PC-9 (cell line): Measurements from ENCODE around the gene FAM120B. TPM values are rescaled to one million over a fixed set of nuclear protein-coding genes. Genes with fewer than 3 reads are reported as not detected.

ENCODE experiments used
- BruUV-seq: library from RNA; stranded (reverse); fragments of 400-500 nt; replicated peaks from 2 replicates; lab custom pipeline; 2021; lab: Mats Ljungman, UMichigan
- CTCF ChIA-PET: fragments of 300-600 bp; sonication (Branson Sonifier 250); formaldehyde crosslinking; loops from one replicate; lab custom pipeline; 2022; ENCODE audit warnings: antibody characterized with exemption; lab: Charles Lee
- POLR2A ChIA-PET: fragments of 300-600 bp; sonication (Branson Sonifier 250); formaldehyde crosslinking; loops from one replicate; lab custom pipeline; 2022; ENCODE audit warnings: antibody characterized with exemption; ENCODE audit not compliant: unreplicated experiment; lab: Charles Lee
- DNase-seq, 2 experiments: peaks; one replicate each; pipeline versions ENCODE4 v3.0.0 to v3.0.0-alpha.2; 2015 to 2022; ENCODE audit warnings: mixed read lengths in 1 of 2
- H2AFZ ChIP-seq: fragments of 200-600 bp; sonication (generic); 2 replicates; pipeline ENCODE4 v1.8.1; 2017; ENCODE audit warnings: antibody characterized with exemption
- H3F3A ChIP-seq: fragments of 200-600 bp; sonication (generic); 2 replicates; pipeline ENCODE4 v1.8.1; 2017; ENCODE audit warnings: antibody characterized with exemption, mild to moderate bottlenecking, low read depth; ENCODE audit not compliant: insufficient read depth
- H3K27ac ChIP-seq: fragments of 200-600 bp; sonication (generic); 2 replicates; pipeline ENCODE4 v1.6.1; 2016; ENCODE audit warnings: mixed run types
- H3K27me3 ChIP-seq: fragments of 200-600 bp; sonication (generic); 2 replicates; pipeline ENCODE4 v1.6.1; 2016; ENCODE audit warnings: low read depth, mixed run types; ENCODE audit not compliant: insufficient read depth
- H3K36me3 ChIP-seq: fragments of 200-600 bp; sonication (generic); 2 replicates; pipeline ENCODE4 v1.6.1; 2016; ENCODE audit warnings: low read depth, mixed run types
- H3K4me1 ChIP-seq: fragments of 200-600 bp; sonication (generic); replicated peaks from 2 replicates; pipeline ENCODE4 v1.6.1; 2016; ENCODE audit warnings: mixed run types; ENCODE audit not compliant: insufficient read depth
- H3K4me2 ChIP-seq: fragments of 200-600 bp; sonication (generic); 2 replicates; pipeline ENCODE4 v1.6.1; 2017; ENCODE audit warnings: mixed run types
- H3K4me3 ChIP-seq: fragments of 200-600 bp; sonication (generic); 2 replicates; pipeline ENCODE4 v1.6.1; 2016; ENCODE audit warnings: mixed run types
- H3K79me2 ChIP-seq: fragments of 200-600 bp; sonication (generic); 2 replicates; pipeline ENCODE4 v1.6.1; 2017; ENCODE audit warnings: low read depth, mixed run types
- H3K9me2 ChIP-seq: fragments of 200-600 bp; sonication (generic); 2 replicates; pipeline ENCODE4 v1.8.1; 2017; ENCODE audit warnings: mild to moderate bottlenecking; ENCODE audit not compliant: insufficient read depth
- H3K9me3 ChIP-seq: fragments of 200-600 bp; sonication (generic); 2 replicates; pipeline ENCODE4 v1.8.1; 2016; ENCODE audit warnings: low read depth; ENCODE audit not compliant: insufficient read depth
- H4K20me1 ChIP-seq: fragments of 200-600 bp; sonication (generic); 2 replicates; pipeline ENCODE4 v1.8.1; 2017; ENCODE audit not compliant: insufficient read depth
- CTCF ChIP-seq: fragments of 200-600 bp; sonication (generic); conservative IDR thresholded peaks from 2 replicates; pipeline ENCODE4 v1.6.1; 2017; ENCODE audit warnings: mixed run types, antibody characterized with exemption, mild to moderate bottlenecking, moderate library complexity
- EZH2 ChIP-seq: fragments of 200-600 bp; sonication (generic); IDR thresholded peaks from 2 replicates; pipeline ENCODE4 v1.8.0; 2017; ENCODE audit warnings: antibody characterized with exemption, low read depth
- intact Hi-C: fragments of 100-400 bp; cut with micrococcal nuclease; formaldehyde crosslinking; loops from one replicate; pipeline ENCODE4 v1.10.0; 2022; ENCODE audit not compliant: unreplicated experiment
- total RNA-seq: library from RNA; stranded (reverse); gene quantifications from 2 replicates; pipeline ENCODE4 v1.2.3, GENCODE V29; 2021

The FAM120B gene
- total RNA-seq, 1 experiment from 2014 or later: 14.3 TPM

DNA sequence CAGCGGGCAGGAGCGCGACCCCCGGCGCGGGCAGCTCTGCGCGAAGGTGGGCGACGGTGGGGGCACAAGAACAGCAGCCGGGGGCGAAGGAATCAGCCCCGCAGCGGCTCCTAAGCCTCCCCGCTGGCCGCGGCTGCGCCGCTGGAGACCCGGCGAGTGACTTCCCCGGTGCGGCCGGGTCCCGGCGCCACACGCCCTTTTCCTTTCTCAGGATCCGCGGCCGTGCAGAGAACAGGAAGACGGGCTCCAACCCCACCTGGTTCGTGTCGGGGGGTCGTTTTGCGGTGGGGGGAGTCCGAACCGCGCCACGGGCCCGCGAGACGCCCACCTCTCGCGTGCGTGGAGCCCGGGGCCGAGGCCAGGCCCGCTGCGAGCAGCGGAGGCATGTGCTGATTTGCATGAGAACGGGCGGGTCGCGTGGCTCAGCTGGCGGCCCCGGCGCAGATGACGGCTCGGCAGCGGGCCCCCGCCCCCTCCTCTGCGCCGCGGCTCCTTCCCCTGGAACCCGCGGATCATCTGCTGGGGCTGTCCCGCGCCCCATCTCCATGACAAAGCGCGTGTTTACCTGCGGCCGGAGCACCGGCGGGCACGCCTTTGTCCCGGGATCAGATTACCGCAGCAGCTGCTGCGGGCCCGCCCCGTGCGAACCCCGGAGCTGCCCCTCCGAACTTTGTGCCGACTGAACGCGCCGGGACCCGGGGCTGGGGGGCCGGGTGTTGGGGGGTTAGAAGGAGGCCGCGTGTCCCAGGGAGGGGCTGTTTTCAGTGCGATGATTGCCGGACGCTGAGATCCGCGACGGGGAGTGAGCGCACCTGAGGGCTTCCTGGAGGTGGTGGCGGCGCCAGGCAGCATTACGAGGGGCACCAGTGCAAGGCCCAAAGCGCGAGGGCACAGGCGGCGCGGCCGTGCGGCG lies 10.8 kb upstream of the FAM120B start:
- Histone ChIP-seq H3K27me3 (peaks cover 44% of the 10 kb centered on the region), H3K4me2 (peak overlapping the region; percentile 19; the same call in 1 of the 2 replicates), H3K36me3 (no peaks in the 10 kb centered on the region), H3K79me2 (no peaks in the 10 kb centered on the region), H3K4me1 (no peaks in the 10 kb centered on the region), H3F3A (no peaks in the 10 kb centered on the region), H4K20me1 (no peaks in the 10 kb centered on the region), H3K4me3 (no peak overlapping the region), H3K27ac (no peak overlapping the region), H3K9me3 (no peaks in the 10 kb centered on the region), H3K9me2 (no peaks in the 10 kb centered on the region), H2AFZ (no peak overlapping the region)
- intact Hi-C loops: no loop called here
- ChIA-PET POLR2A (no interaction called here), CTCF (no interaction called here)
- TF ChIP-seq EZH2 (no peak), CTCF (no peak)
- DNase-seq: no peak
- no TSS peak for BruUV-seq

- POLR2A ChIA-PET: no interaction called here
- no peak for TF ChIP-seq EZH2
- TF ChIP-seq CTCF: no peak
- DNase-seq: no peak
- no peaks in the 10 kb centered on the region for H3F3A ChIP-seq
- no peaks in the 10 kb centered on the region for H4K20me1 ChIP-seq
- H3K4me1 ChIP-seq: no peaks in the 10 kb centered on the region
- H3K36me3 ChIP-seq: no peaks in the 10 kb centered on the region
- no peak overlapping the region for H3K27ac ChIP-seq
- intact Hi-C loops: no loop called here
- H3K4me3 ChIP-seq: no peak overlapping the region
- BruUV-seq: no TSS peak
- no peaks in the 10 kb centered on the region for H3K79me2 ChIP-seq
- H3K9me3 ChIP-seq: no peaks in the 10 kb centered on the region
- peaks cover 44% of the 10 kb centered on the region for H3K27me3 ChIP-seq
- H3K4me2 ChIP-seq: no peak overlapping the region
- H2AFZ ChIP-seq: no peak overlapping the region
- no peaks in the 10 kb centered on the region for H3K9me2 ChIP-seq
- CTCF ChIA-PET: no interaction called here
These were observed 10.2 kb upstream of the FAM120B start for GRCh38 chr6:170296423-170296745.

- H4K20me1 ChIP-seq: no peaks in the 10 kb centered on the region
- no peak overlapping the region for H3K27ac ChIP-seq
- no peaks in the 10 kb centered on the region for H3K4me1 ChIP-seq
- H2AFZ ChIP-seq: no peak overlapping the region
- POLR2A ChIA-PET: no interaction called here
- TF ChIP-seq CTCF (no peak), EZH2 (no peak)
- no peaks in the 10 kb centered on the region for H3K36me3 ChIP-seq
- no peaks in the 10 kb centered on the region for H3K9me2 ChIP-seq
- H3F3A ChIP-seq: no peaks in the 10 kb centered on the region
- intact Hi-C loops: no loop called here
- peaks cover 44% of the 10 kb centered on the region for H3K27me3 ChIP-seq
- CTCF ChIA-PET: no interaction called here
- DNase-seq: no peak
- no peaks in the 10 kb centered on the region for H3K79me2 ChIP-seq
- H3K9me3 ChIP-seq: no peaks in the 10 kb centered on the region
- no TSS peak for BruUV-seq
- H3K4me3 ChIP-seq: no peak overlapping the region
- no peak overlapping the region for H3K4me2 ChIP-seq
These were observed 9.6 kb upstream of the FAM120B start for GRCh38 chr6:170296746-170297575.
